Testis (tissue), 3 donors: ENCODE results near the gene IFTAP. TPM values are rescaled to one million over a fixed set of nuclear protein-coding genes. Genes with fewer than 3 reads are reported as not detected.

ENCODE experiments used
- DNase-seq: peaks from one replicate; pipeline ENCODE4 v3.0.0-alpha.2; 2019
- H3K27ac ChIP-seq, 2 donors: fragments of 200-600 bp; sonication (generic); one replicate each; pipeline ENCODE4 v1.5.1; 2019
- H3K27me3 ChIP-seq: fragments of 200-600 bp; sonication (generic); one replicate; pipeline ENCODE4 v1.5.1; 2019
- H3K36me3 ChIP-seq: fragments of 200-600 bp; sonication (generic); one replicate; pipeline ENCODE4 v1.5.1; 2017; ENCODE audit warnings: low read depth; ENCODE audit errors: missing control alignments
- H3K4me1 ChIP-seq: fragments of 200-600 bp; sonication (generic); one replicate; pipeline ENCODE4 v1.5.1; 2019
- H3K4me3 ChIP-seq, 2 donors: fragments of 200-600 bp; sonication (generic); one replicate each; pipeline ENCODE4 v1.5.1; 2017 to 2019
- H3K9me3 ChIP-seq: fragments of 200-600 bp; sonication (generic); one replicate; pipeline ENCODE4 v1.5.1; 2017
- CTCF ChIP-seq, 3 experiments: fragments of 450-650 bp in 2 of 3; fragments of 200-600 bp in 1 of 3; sonication (generic) in 1 of 3; IDR thresholded peaks; one replicate each; pipeline ENCODE4 v1.5.1; 2016 to 2019; ENCODE audit warnings: antibody characterized with exemption in 3 of 3, mild to moderate bottlenecking in 2 of 3, moderate library complexity in 1 of 3
- POLR2A ChIP-seq: fragments of 450-650 bp; IDR thresholded peaks from one replicate; pipeline ENCODE4 v1.6.1; 2017; ENCODE audit warnings: antibody characterized with exemption, mild to moderate bottlenecking, moderate library complexity
- WGBS, 2 donors: methylation state at CpG; one replicate each; pipeline ENCODE4 v1.1.5; 2018; 5-methylcytosine and 5-hydroxymethylcytosine counted together
- intact Hi-C: fragments of 100-400 bp; cut with DNase I; formaldehyde crosslinking; loops from one replicate; pipeline ENCODE4 v1.15.1; 2023; ENCODE audit warnings: low total_unique reads
- polyA plus RNA-seq: library from polyadenylated mRNA; stranded (reverse); fragments of 350-450 nt; fragmentation: Illumina TruSeq; extraction: RNeasy Lipid Tissue Mini Kit (QIAGEN cat#74804); gene quantifications from one replicate; pipeline ENCODE4 v1.2.3, GENCODE V29; 2014; ENCODE audit warnings: low read depth, low replicate concordance; ENCODE audit not compliant: insufficient read depth
- total RNA-seq, 2 donors: library from RNA; depleted of rRNA; stranded (reverse); fragments of >200 nt; gene quantifications; one replicate each; pipeline ENCODE4 v1.2.3, GENCODE V29; 2016

The IFTAP gene
- total and polyA plus RNA-seq, 3 donors from 2014 or later = 42.1 to 105 (median 42.4) TPM

GRCh38 chr11:36567694-36568093 is 26.6 kb upstream of the IFTAP start, which contains the start of gene RAG1:
RAG1 (plus strand) TSS chr11:36568007; CDS start chr11:36573305, 5,298 bp downstream.
- H3K4me3 ChIP-seq = no peak within 1 kb of the TSS
- peaks cover 3% of the 10 kb centered on the region for H3K4me1 ChIP-seq
- WGBS, 2 donors = 71 to 94% methylated on average over 1 of the region's 1 CpG
- intact Hi-C loops = loop anchor here (10.0 kb wide), 1 partner anchor 97 kb away; no protein-coding TSS in a partner anchor
- no peaks in the 10 kb centered on the region for H3K9me3 ChIP-seq
- no peak for DNase-seq
- H3K27ac ChIP-seq = no peak within 1 kb of the TSS
- TF ChIP-seq POLR2A (no peak), CTCF (IDR thresholded peaks at IDR 0.05) (no peak)
- H3K27me3 ChIP-seq = no peaks in the 10 kb centered on the region
- H3K36me3 ChIP-seq = no peaks in the 10 kb centered on the region

DNA sequence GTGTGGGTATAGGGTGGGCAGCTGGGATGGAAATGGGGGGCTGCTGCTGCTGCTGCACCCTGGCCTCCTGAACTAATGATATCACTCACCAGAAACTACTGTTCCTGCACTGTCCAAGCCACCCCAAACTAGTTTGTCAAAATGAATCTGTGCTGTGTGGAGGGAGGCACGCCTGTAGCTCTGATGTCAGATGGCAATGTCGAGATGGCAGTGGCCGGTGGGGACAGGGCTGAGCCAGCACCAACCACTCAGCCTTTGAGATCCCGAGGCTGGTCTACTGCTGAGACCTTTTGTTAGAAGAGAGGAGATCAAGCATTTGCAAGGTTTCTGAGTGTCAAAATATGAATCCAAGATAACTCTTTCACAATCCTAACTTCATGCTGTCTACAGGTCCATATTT is 25.2 kb upstream of the IFTAP start:
- Histone ChIP-seq H3K27me3 (no peaks in the 10 kb centered on the region), H3K36me3 (no peaks in the 10 kb centered on the region), H3K4me3 (no peak overlapping the region), H3K4me1 (peaks cover 3% of the 10 kb centered on the region), H3K9me3 (no peaks in the 10 kb centered on the region), H3K27ac (no peak overlapping the region)
- intact Hi-C loops = loop anchor here (10.0 kb wide), 1 partner anchor 96 kb away; no protein-coding TSS in a partner anchor
- WGBS, 2 donors = 93 to 97% methylated on average over 4 of the region's 4 CpGs
- DNase-seq = no peak
- TF ChIP-seq CTCF (IDR thresholded peaks at IDR 0.05) = no peak
- no peak for TF ChIP-seq POLR2A

DNA sequence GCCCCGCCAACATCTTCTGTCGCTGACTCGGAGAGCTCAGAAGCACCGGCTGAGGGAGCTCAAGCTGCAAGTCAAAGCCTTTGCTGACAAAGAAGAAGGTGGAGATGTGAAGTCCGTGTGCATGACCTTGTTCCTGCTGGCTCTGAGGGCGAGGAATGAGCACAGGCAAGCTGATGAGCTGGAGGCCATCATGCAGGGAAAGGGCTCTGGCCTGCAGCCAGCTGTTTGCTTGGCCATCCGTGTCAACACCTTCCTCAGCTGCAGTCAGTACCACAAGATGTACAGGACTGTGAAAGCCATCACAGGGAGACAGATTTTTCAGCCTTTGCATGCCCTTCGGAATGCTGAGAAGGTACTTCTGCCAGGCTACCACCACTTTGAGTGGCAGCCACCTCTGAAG is 19.8 kb upstream of the IFTAP start:
- 88 to 91% methylated on average over 8 of the region's 8 CpGs for WGBS, 2 donors
- intact Hi-C loops = no loop called here
- Histone ChIP-seq H3K9me3 (no peaks in the 10 kb centered on the region), H3K27me3 (no peaks in the 10 kb centered on the region), H3K27ac (no peak overlapping the region), H3K4me3 (no peak overlapping the region), H3K36me3 (no peaks in the 10 kb centered on the region), H3K4me1 (no peaks in the 10 kb centered on the region)
- no peak for TF ChIP-seq CTCF (IDR thresholded peaks at IDR 0.05)
- no peak for TF ChIP-seq POLR2A
- DNase-seq = no peak

GRCh38 chr11:36577373-36577772 is 16.9 kb upstream of the IFTAP start:
- intact Hi-C loops = no loop called here
- Histone ChIP-seq H3K4me1 (no peaks in the 10 kb centered on the region), H3K36me3 (no peaks in the 10 kb centered on the region), H3K27ac (no peak overlapping the region), H3K4me3 (no peak overlapping the region), H3K9me3 (no peaks in the 10 kb centered on the region), H3K27me3 (no peaks in the 10 kb centered on the region)
- DNase-seq = no peak
- 83 to 86% methylated on average over 2 of the region's 2 CpGs for WGBS, 2 donors
- TF ChIP-seq CTCF (IDR thresholded peaks at IDR 0.05) (no peak), POLR2A (no peak)

DNA sequence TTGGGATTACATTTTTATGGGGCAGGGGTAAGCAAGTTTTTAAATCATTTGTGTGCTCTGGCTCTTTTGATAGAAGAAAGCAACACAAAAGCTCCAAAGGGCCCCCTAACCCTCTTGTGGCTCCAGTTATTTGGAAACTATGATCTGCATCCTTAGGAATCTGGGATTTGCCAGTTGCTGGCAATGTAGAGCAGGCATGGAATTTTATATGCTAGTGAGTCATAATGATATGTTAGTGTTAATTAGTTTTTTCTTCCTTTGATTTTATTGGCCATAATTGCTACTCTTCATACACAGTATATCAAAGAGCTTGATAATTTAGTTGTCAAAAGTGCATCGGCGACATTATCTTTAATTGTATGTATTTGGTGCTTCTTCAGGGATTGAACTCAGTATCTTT is 16.4 kb upstream of the IFTAP start:
- WGBS, 2 donors = 68 to 73% methylated on average over 2 of the region's 2 CpGs

More for the DNA sequence above, 16.4 kb upstream of the IFTAP start:
- no peaks in the 10 kb centered on the region for H3K36me3 ChIP-seq
- TF ChIP-seq CTCF (IDR thresholded peaks at IDR 0.05) (no peak), POLR2A (no peak)
- no peaks in the 10 kb centered on the region for H3K27me3 ChIP-seq
- no peak overlapping the region for H3K27ac ChIP-seq
- DNase-seq = no peak
- no peaks in the 10 kb centered on the region for H3K9me3 ChIP-seq
- no peak overlapping the region for H3K4me3 ChIP-seq
- intact Hi-C loops = no loop called here
- H3K4me1 ChIP-seq = no peaks in the 10 kb centered on the region
